Measurements from ENCODE around the gene CAMSAP1.

CAMSAP1 gene

DNA sequence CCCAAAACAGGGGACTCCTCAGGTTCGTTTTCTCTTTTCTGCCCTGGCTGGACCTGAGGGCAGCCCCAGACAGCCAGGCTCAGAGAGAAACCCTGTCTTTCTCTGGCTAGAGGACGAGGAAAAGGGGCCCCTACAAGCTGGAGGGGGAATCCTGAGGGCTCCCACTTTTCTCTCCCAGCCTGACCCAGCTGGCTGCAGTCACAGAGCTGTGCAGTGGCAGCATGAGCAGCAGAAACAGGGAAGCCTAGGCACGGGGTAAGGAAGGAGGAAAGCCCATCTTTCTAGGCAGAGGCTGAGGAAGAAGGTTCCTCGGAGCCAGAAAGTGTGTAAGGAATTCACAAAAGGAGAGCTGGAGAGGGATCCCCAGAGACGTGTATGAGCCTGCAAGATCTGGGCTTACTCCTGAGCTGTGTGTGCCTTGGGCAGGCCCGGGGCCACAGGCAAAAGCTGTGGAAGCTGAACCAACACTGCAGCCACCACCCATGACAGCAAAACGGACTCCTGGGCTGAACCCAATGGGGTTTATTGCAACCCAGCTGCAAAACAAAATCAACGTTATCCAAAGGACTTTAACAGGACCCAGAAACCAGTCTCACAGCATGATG is 16.2 kb downstream of the CAMSAP1 start:
- Histone ChIP-seq H3K4me3 (ENCODE audit: low read depth, low read length, poor library complexity, severe bottlenecking) (no peak overlapping the region), H4K20me1 (ENCODE audit: insufficient read depth, low read length) (peaks cover 4% of the 10 kb centered on the region; the same call in 1 of the 2 replicates), H3K9ac (ENCODE audit: low read length) (no peak overlapping the region), H3K27ac (ENCODE audit: low read depth, low read length, poor library complexity, severe bottlenecking) (no peak overlapping the region), H3K9me3 (ENCODE audit: low read length) (no peaks in the 10 kb centered on the region), H3K36me3 (ENCODE audit: insufficient read depth, low read length) (no peaks in the 10 kb centered on the region; the same call in 1 of the 2 replicates), H3K4me1 (ENCODE audit: insufficient read depth, low read length, severe bottlenecking) (peaks cover 16% of the 10 kb centered on the region), H2AFZ (ENCODE audit: low read length) (no peak overlapping the region), H3K4me2 (ENCODE audit: low read length) (no peak overlapping the region), H3F3A (ENCODE audit: insufficient read depth, low read length) (no peaks in the 10 kb centered on the region), H3K79me2 (ENCODE audit: insufficient read depth, low read length) (peaks cover 9% of the 10 kb centered on the region; the same call in 1 of the 2 replicates), H3K27me3 (ENCODE audit: insufficient read depth, low read length) (no peaks in the 10 kb centered on the region), H3K9me2 (ENCODE audit: low read depth, low read length) (no peaks in the 10 kb centered on the region)
- TF ChIP-seq, protein P1, sequence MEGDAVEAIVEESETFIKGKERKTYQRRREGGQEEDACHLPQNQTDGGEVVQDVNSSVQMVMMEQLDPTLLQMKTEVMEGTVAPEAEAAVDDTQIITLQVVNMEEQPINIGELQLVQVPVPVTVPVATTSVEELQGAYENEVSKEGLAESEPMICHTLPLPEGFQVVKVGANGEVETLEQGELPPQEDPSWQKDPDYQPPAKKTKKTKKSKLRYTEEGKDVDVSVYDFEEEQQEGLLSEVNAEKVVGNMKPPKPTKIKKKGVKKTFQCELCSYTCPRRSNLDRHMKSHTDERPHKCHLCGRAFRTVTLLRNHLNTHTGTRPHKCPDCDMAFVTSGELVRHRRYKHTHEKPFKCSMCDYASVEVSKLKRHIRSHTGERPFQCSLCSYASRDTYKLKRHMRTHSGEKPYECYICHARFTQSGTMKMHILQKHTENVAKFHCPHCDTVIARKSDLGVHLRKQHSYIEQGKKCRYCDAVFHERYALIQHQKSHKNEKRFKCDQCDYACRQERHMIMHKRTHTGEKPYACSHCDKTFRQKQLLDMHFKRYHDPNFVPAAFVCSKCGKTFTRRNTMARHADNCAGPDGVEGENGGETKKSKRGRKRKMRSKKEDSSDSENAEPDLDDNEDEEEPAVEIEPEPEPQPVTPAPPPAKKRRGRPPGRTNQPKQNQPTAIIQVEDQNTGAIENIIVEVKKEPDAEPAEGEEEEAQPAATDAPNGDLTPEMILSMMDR (IDR thresholded peaks at IDR 0.05; ENCODE audit: low read length) = no peak
- no peak for TF ChIP-seq EZH2 (IDR thresholded peaks at IDR 0.05; ENCODE audit: borderline replicate concordance, low read length)

DNA sequence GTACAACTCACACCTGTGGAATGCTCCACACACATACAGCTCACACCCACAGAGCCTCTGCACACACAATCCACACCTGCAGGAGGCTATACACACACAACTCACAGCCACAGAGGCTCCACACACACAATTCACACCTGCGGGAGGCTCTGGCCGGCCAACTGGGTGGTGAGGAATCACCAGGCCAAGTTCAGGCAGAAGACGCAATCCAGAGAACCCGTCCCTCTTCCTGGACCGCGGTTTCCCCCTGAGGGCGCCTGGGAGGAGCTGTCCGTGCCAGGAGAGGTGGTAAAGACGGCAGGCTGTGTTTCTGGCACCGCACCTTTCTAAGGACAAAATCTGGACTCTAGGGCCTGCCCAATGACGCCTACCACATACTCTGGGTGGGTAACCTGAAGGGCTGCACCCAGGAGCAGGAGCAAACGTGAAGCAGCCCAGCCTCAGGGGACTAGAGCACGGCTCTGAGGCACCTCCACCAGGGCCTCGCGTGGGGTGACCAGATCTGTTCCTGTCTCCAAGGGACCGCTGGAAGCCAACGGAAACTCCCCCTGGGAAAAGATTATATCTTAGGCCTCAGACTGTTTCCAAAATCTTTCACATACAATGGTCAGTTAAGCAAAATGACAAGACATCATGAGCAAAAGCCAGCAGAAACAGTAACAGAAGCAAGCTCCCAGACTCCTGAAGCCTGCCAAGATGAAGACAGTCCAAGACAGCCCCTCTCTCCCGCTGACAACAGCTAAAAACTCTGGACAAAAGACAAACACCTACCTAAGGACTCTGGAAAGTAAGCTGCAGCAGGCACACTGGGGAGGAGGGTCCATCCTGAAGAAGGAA is 16.9 kb downstream of the CAMSAP1 start:
- no peak for TF ChIP-seq EZH2 (IDR thresholded peaks at IDR 0.05; ENCODE audit: borderline replicate concordance, low read length)
- TF ChIP-seq, protein P1 (IDR thresholded peaks at IDR 0.05; ENCODE audit: low read length) = no peak
- Histone ChIP-seq H3K9me2 (ENCODE audit: low read depth, low read length) (no peaks in the 10 kb centered on the region), H2AFZ (ENCODE audit: low read length) (no peak overlapping the region), H3K36me3 (ENCODE audit: insufficient read depth, low read length) (no peaks in the 10 kb centered on the region; the same call in 1 of the 2 replicates), H3K4me2 (ENCODE audit: low read length) (no peak overlapping the region), H3F3A (ENCODE audit: insufficient read depth, low read length) (no peaks in the 10 kb centered on the region), H3K9me3 (ENCODE audit: low read length) (no peaks in the 10 kb centered on the region), H3K4me3 (ENCODE audit: low read depth, low read length, poor library complexity, severe bottlenecking) (no peak overlapping the region), H3K27me3 (ENCODE audit: insufficient read depth, low read length) (no peaks in the 10 kb centered on the region), H3K79me2 (ENCODE audit: insufficient read depth, low read length) (peaks cover 3% of the 10 kb centered on the region; the same call in 1 of the 2 replicates), H3K27ac (ENCODE audit: low read depth, low read length, poor library complexity, severe bottlenecking) (no peak overlapping the region), H3K4me1 (ENCODE audit: insufficient read depth, low read length, severe bottlenecking) (peaks cover 16% of the 10 kb centered on the region), H4K20me1 (ENCODE audit: insufficient read depth, low read length) (peaks cover 4% of the 10 kb centered on the region; the same call in 1 of the 2 replicates), H3K9ac (ENCODE audit: low read length) (no peak overlapping the region)

DNA sequence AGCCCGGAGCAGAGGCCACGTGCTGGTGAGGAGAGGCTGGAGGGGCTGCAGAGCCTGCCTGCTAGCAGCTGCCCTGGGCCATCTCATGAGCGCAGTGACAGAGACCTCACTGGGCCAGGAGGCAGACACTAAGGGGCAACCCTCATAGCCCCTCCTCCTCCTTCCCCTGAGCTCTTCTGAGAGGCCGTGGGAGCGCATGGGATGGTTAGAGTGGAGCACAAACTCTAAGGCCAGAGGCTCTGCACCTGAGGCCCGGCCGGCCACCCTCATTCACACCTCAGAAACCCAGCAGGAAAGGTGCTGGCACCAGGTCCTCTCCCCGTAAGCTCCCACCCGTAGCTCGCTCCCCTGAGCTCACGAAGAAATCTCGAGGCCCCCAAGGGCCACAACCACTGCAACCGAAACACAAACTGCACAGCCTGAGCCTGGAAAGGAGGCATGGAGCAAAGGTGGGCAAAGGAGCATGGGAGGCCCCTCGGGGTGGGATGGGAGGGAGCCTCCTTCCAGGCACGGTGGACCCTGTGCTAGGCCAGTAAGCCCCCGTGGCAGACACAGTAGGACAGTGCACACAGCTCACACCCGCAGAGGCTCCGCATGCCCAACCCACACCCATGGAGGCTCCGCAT is 17.7 kb downstream of the CAMSAP1 start:
- no peaks in the 10 kb centered on the region for H3K79me2 ChIP-seq (ENCODE audit: insufficient read depth, low read length)
- H3K9me2 ChIP-seq (ENCODE audit: low read depth, low read length) = no peaks in the 10 kb centered on the region
- no peaks in the 10 kb centered on the region for H3F3A ChIP-seq (ENCODE audit: insufficient read depth, low read length)
- H3K9ac ChIP-seq (ENCODE audit: low read length) = no peak overlapping the region
- TF ChIP-seq, protein P1 (IDR thresholded peaks at IDR 0.05; ENCODE audit: low read length) = no peak
- no peak for TF ChIP-seq EZH2 (IDR thresholded peaks at IDR 0.05; ENCODE audit: borderline replicate concordance, low read length)
- no peaks in the 10 kb centered on the region for H3K27me3 ChIP-seq (ENCODE audit: insufficient read depth, low read length)
- no peaks in the 10 kb centered on the region; the same call in 1 of the 2 replicates for H3K36me3 ChIP-seq (ENCODE audit: insufficient read depth, low read length)
- H3K9me3 ChIP-seq (ENCODE audit: low read length) = no peaks in the 10 kb centered on the region
- no peak overlapping the region for H3K4me3 ChIP-seq (ENCODE audit: low read depth, low read length, poor library complexity, severe bottlenecking)
- H2AFZ ChIP-seq (ENCODE audit: low read length) = no peak overlapping the region
- peaks cover 6% of the 10 kb centered on the region; the same call in 1 of the 2 replicates for H4K20me1 ChIP-seq (ENCODE audit: insufficient read depth, low read length)
- no peak overlapping the region for H3K4me2 ChIP-seq (ENCODE audit: low read length)
- peaks cover 16% of the 10 kb centered on the region for H3K4me1 ChIP-seq (ENCODE audit: insufficient read depth, low read length, severe bottlenecking)
- no peak overlapping the region for H3K27ac ChIP-seq (ENCODE audit: low read depth, low read length, poor library complexity, severe bottlenecking)
